Uterus (tissue), 2 donors: ENCODE results near the gene GRIP1.

Experiments used
- CTCF ChIP-seq, 4 experiments: fragments of 200-600 bp in 2 of 4; fragments of 450-650 bp in 2 of 4; sonication (generic) in 2 of 4; IDR thresholded peaks; one replicate each; pipeline ENCODE4 v1.5.1; 2016 to 2019; ENCODE audit warnings: antibody characterized with exemption in 4 of 4, mild to moderate bottlenecking in 2 of 4, moderate library complexity in 1 of 4
- POLR2A ChIP-seq, 2 donors: fragments of 450-650 bp; IDR thresholded peaks; one replicate each; pipeline ENCODE4 v1.6.1; 2016; ENCODE audit warnings: antibody characterized with exemption in 2 of 2, mild to moderate bottlenecking in 1 of 2, moderate library complexity in 1 of 2

DNA sequence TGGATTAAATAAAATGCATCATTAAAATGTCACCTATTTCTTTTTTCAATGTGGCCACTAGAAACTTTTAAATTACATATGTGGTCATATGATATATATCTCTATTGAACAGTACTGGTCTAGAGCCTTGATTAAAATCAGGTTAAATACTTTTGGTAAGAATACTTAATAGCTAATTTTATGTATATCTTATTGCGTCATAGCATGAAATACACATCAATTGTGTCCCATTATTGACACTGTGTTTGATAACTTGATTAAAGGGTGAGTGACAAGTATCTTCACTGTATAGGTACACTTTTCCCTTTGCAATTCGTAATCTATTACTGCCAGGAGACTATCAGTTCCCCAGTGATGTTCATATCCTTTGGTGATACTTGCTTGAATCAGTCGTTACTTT is 381.0 kb downstream of the GRIP1 start:
- no peak for TF ChIP-seq CTCF (IDR thresholded peaks at IDR 0.05)
- TF ChIP-seq POLR2A (IDR thresholded peaks at IDR 0.05): no peak
